SU-DHL-6 (cell line): ENCODE data around the gene TBC1D1.

Experiments
- CTCF ChIP-seq: fragments of 200-600 bp; sonication (generic); IDR thresholded peaks from one replicate; pipeline ENCODE4 v1.5.1; 2017; ENCODE audit warnings: antibody characterized with exemption, mild to moderate bottlenecking, low read length, moderate library complexity; ENCODE audit not compliant: insufficient read depth, poor library complexity, severe bottlenecking
- EZH2phosphoT487 ChIP-seq: fragments of 200-600 bp; sonication (generic), shearing (Covaris generic); conservative IDR thresholded peaks from 2 replicates; pipeline ENCODE4 v1.6.1; 2018; ENCODE audit warnings: mild to moderate bottlenecking, antibody characterized with exemption, low read length, moderate library complexity, mixed read lengths

- TF ChIP-seq CTCF (no peak), EZH2phosphoT487 (no peak)
These were observed 154.6 kb downstream of the TBC1D1 start for GRCh38 chr4:38045289-38045988.
